HG03064 (cell line): Measurements from ENCODE around the gene MAP7D1.

Experiments used
- ATAC-seq: cut with Tn5 transposase; IDR thresholded peaks from one replicate; pipeline ENCODE4 v1.9.1; 2021; ENCODE audit warnings: low read depth; ENCODE audit not compliant: unreplicated experiment

MAP7D1 gene

DNA sequence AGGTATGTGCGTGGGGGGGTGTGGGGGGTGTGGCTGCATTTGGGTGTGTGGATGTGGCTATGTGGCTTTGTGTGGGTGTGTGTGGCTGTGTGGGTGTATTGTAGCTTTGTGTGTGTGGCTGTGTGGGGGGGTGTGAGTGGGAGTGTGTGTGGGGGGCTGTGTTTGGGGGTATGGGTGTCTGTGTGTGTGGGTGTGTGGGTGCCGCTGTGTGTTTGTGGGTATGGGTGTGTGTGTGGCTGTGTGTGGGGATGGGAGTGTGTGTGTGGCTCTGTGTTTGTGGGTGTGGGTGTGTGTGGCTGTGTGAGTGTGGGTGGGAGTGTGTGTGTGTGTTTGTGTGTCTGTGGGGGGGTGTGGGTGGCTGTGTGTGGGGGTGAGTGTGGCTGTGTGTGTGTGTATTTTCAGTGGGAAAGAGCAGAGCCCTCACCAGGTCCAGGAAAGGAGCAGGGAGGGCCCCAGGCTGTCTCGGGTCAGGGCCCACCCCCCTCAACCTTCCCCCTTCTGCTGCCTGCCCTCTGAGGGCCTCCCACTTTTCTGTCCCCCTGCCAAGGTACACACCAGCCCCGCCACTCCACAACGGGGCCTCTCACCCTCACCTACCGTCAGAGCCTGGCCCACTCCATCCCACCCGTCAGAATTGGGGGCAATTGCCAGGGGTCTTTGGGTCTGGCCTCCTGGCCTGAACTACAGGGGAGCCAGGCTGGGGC is 29.0 kb upstream of the MAP7D1 start:
- no peak for ATAC-seq

GRCh38 chr1:36128126-36128904 is 27.6 kb upstream of the MAP7D1 start:
- no peak for ATAC-seq

DNA sequence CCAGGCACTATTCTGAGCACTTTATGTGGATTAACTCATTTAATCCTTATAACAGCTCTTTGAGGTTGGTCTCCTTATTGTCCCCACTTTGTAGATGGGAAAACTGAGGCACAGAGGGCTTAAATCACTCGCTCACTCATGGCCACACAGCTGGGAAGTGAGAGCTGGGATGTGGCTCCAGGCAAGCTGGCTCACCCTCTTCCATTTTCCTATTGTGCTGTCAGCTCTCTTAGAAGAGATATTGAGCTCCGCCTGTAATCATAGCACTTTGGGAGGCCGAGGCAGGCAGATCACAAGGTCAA is 27.1 kb upstream of the MAP7D1 start:
- no peak for ATAC-seq

- ATAC-seq, result no peak
Measured at GRCh38 chr1:36132029-36132428, 23.9 kb upstream of the MAP7D1 start.

DNA sequence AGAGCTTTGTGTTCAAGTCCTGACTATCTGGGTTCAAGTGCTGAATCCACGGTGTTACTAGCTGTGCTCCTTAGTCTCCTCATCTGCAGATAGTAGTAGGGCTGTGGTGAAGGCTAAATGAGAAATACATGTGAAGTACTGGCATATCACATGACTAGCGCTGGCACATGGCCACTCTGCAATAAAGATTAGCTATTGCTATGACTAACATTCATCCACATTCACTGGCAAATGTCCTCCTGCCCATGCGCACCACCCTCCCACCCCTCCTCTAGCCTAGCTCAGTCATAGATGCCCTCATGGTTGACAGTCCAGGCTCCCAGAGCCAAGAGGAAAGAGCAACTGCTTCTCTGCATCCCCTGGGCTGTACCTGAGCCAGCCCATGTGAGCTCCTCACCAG is 22.5 kb upstream of the MAP7D1 start:
- no peak for ATAC-seq

DNA sequence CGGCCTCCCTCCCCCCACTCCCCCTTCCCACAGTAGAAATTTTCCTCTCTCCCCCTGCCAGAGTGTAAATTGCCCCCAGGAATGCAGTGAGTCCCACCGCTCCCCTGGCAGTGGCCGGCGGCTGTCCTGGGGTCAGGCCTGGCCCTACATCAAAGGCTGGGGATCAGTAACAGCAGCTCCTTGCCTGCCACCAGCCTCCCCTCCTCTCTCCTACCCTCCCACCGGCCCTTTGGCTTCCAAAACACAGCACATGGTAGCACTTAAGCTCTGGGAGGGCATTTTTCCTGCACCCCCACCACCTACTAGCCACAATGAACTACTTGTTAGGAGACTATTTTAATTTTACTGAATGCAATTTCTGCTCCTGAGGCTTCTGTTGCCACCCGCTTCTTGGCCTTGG is 21.9 kb upstream of the MAP7D1 start:
- no peak for ATAC-seq

DNA sequence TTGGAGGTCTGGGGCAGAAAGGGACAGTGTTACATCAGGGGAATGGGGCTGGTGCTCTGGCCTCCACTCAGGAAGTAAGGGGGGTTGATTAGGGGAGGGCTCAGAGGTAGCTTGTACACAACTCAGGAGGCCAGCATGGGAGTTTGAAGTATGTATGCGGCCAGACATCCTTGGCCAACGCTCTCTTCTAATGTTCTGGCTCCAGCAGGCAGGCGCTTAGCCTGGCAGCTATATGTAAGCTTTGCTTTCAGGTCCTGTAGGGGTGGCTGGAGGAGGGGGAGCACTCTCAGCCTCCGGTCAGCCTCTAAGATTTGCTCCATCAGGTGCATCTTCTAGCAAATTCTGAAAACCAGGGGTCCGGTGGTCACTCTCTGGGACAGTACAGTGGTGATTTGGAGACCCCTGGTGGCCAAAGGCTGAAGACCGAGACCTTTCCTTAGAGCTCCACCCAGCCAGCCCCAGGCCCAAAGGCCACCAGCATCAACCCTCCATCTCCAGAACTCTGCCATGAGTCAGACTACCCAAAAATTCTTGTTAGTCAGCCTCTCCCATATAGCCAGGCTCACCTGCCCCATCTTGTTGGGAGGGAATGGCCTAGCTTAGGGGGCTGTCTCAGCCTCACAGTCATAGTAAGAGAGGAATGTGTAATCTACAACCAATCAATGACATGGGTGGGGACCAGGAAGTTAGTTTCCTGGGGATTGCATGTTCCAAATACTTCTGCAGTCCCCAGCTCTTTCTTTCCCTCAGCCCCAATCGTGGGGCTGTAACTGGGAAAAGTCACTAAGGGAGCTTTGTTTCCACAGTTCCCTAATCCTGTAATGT is 21.2 kb upstream of the MAP7D1 start:
- ATAC-seq, result no peak

DNA sequence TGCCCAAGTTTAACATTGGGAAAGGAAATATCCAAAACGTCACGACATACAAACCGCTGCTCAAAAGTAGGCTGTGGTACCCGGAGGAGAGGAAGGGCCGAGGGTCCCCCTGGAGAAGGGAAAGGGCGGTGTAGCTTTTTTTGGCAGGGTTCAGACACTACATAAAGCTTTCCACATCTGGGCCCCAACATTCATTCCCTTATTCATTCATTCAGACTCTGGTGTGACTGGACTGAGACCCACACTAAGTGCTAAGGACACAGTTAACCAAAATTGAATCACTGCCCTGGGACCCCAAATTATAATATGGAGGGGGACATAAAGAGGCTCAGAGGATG is 20.7 kb upstream of the MAP7D1 start:
- no peak for ATAC-seq

DNA sequence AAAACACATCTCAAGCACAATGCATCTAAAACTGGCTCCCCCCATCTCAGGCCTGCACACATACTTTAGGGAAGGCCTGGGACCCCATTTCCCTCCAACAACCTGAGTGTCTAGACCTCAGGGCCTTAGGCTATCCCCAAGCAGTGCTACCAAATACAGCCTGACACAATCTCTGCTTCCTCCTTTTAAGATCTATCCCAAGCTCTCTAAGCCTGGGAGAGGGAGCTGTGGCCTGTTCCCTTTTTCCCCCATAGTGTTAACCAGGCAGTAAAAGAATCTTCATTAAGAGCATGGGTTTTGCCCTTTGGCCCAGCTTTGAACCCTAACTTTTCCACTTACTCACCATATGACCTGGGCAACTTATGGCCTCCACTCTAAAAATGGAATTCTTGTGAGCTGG is 20.2 kb upstream of the MAP7D1 start:
- ATAC-seq, result no peak

- no peak for ATAC-seq
Measured at GRCh38 chr1:36136535-36136934, 19.4 kb upstream of the MAP7D1 start.

DNA sequence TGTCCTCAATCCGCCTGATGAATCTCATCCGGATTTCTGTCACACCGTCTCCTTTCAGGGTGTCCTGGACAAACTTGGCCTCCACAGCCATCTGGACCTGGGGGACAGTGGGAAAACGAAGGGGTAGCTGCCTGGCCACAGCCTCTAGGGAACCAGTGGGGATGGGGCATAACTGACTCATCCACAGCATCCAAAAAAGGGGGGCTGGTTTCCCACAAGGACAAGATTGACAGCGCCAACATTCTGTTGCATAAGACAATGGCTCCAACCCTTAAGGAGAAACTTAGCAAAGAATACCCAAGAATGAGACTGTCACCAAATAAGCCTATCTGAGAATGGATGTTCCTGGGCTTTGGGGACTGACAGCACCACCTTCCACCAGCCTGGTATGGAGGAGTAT is 18.7 kb upstream of the MAP7D1 start:
- no peak for ATAC-seq

GRCh38 chr1:36137776-36138175 is 18.2 kb upstream of the MAP7D1 start:
- ATAC-seq, result no peak

GRCh38 chr1:36139521-36139920 is 16.4 kb upstream of the MAP7D1 start:
- ATAC-seq, result no peak

GRCh38 chr1:36142121-36142520 is 13.8 kb upstream of the MAP7D1 start:
- no peak for ATAC-seq

- ATAC-seq, result no peak
Measured at GRCh38 chr1:36143424-36143823, 12.5 kb upstream of the MAP7D1 start.

DNA sequence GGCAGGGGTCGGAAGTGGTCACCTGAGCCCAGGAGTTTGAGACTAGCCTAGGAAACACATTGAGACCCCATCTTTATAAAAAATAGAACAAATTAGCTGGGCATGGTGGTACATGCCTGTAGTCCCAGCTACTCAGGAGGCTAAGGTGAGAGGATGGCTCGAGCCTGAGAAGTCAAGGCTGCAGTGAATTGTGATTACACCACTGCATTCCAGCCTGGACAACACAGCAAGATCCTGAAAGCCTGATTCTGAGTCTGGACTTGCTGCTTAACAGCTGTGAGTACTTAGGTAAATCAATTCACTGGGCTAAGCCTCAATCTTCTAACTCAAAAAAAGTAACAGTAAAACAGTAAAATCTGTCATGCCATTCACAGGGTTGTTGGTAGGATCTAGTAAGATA is 11.5 kb upstream of the MAP7D1 start:
- no peak for ATAC-seq

GRCh38 chr1:36148821-36149236 is 7.1 kb upstream of the MAP7D1 start:
- ATAC-seq, result no peak

DNA sequence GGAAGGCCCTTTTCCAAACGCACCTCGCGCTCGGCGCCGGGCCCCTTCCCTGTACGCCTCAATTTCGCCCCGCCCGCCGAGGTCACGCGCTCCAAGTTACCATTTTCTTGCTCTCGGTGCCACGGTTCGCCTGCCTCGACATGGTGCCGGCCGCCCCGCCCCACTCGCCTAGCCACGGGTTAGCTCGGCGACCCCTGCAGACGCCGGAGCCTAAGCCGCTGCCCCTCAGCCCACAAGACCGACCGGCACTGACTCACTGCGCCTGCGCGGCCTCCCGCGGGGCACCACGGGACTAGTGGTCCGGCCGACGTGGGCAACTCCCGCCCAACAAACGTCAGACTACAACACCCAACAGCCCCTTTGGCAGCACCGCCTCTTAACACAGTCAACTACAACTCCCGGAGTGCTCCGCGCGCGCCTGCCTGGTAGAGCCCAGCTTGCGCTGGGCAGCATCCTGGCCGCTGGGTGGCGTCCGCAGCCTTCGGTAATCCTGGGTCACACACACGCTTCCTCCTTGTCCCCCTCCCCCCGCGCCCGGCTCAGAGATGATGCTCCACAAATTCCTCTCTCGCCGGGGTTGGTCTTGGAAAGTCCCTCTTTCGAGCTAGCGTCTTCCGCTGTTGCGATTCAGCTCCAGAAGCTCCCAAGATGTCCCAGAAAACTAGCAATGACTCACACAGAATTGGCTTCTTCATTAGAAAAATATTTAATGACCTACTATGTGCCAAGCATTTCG is 6.6 kb upstream of the MAP7D1 start, which contains the start of gene TRAPPC3:
TSS of gene TRAPPC3 (minus strand) at position 250 of the 736 bp plus-strand sequence. CDS start at position 142, 108 bp downstream.
- ATAC-seq, result peak; percentile 82

GRCh38 chr1:36149973-36150295 is 6.0 kb upstream of the MAP7D1 start:
- ATAC-seq, result no peak

GRCh38 chr1:36150296-36151133 is 5.4 kb upstream of the MAP7D1 start:
- peak; percentile 47 for ATAC-seq
